ENCODE data around the gene PCDHGA8. TPM values are rescaled to one million over a fixed set of nuclear protein-coding genes. Genes with fewer than 3 reads are reported as not detected.

Gene PCDHGA8
- total RNA-seq, 1 donor from 2014 or later = 6.4 TPM

DNA sequence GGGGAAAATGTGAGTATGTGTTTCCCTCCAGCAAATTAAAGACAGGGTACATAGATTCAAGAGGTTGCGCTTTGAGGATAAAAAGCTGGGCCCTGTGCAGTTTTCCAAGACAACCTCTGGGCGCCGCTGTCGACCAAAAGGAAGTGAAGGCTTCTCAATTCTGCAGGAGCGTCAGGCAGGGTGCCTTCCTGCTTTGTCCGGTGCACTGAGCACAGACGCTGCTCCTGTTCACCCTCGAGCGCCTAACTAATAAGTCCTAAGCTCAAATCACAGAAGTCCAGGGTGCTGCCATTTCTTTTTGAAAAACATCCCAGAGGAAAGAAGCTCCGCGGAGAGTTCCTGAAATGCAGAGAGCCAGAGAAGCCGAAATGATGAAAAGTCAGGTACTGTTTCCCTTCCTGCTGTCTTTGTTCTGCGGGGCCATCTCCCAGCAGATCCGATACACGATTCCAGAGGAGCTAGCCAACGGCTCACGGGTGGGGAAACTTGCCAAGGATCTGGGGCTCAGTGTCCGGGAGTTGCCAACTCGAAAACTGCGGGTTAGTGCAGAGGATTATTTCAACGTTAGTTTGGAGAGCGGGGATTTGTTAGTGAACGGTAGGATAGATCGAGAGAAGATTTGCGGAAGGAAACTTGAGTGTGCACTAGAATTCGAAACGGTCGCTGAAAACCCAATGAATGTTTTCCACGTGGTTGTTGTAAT, 42.4 kb upstream of the PCDHGA8 start, which contains the start of gene PCDHGB1:
Gene PCDHGB1 (plus strand): TSS at position 183 of the 703 bp plus-strand sequence. CDS start 162 bp downstream, at position 345.
- Histone ChIP-seq H3K9me3 (peaks cover 21% of the 10 kb centered on the region), H3K27ac (no peak within 1 kb of the TSS), H3K36me3 (no peaks in the 10 kb centered on the region), H3K27me3 (no peaks in the 10 kb centered on the region), H3K4me3 (no peak within 1 kb of the TSS), H3K4me1 (no peaks in the 10 kb centered on the region)
- TF ChIP-seq POLR2AphosphoS5 (IDR thresholded peaks at IDR 0.05; ENCODE audit: insufficient read depth in 1 of 2, low read depth in 1 of 2) = no peak
- no peak for TF ChIP-seq POLR2A (IDR thresholded peaks at IDR 0.05)
- TF ChIP-seq, protein P1, sequence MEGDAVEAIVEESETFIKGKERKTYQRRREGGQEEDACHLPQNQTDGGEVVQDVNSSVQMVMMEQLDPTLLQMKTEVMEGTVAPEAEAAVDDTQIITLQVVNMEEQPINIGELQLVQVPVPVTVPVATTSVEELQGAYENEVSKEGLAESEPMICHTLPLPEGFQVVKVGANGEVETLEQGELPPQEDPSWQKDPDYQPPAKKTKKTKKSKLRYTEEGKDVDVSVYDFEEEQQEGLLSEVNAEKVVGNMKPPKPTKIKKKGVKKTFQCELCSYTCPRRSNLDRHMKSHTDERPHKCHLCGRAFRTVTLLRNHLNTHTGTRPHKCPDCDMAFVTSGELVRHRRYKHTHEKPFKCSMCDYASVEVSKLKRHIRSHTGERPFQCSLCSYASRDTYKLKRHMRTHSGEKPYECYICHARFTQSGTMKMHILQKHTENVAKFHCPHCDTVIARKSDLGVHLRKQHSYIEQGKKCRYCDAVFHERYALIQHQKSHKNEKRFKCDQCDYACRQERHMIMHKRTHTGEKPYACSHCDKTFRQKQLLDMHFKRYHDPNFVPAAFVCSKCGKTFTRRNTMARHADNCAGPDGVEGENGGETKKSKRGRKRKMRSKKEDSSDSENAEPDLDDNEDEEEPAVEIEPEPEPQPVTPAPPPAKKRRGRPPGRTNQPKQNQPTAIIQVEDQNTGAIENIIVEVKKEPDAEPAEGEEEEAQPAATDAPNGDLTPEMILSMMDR (IDR thresholded peaks at IDR 0.05) = no peak
- DNase-seq (ENCODE audit: extremely low spot score in 2 of 2) = no peak
- intact Hi-C loops (cut with DNase I) = no loop called here

DNA sequence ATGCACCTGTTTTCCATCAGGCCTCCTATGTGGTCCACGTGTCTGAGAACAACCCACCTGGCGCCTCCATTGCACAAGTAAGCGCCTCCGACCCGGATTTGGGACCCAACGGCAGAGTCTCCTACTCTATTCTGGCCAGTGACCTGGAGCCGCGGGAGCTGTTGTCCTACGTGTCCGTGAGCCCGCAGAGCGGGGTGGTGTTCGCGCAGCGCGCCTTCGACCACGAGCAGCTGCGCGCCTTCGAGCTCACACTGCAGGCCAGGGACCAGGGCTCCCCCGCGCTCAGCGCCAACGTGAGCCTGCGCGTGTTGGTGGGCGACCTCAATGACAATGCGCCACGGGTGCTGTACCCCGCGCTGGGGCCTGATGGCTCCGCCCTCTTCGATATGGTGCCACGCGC, 40.8 kb upstream of the PCDHGA8 start:
- intact Hi-C loops (cut with DNase I) = no loop called here
- Histone ChIP-seq H3K27ac (no peak overlapping the region), H3K4me1 (no peaks in the 10 kb centered on the region), H3K27me3 (no peaks in the 10 kb centered on the region), H3K9me3 (peaks cover 30% of the 10 kb centered on the region), H3K36me3 (no peaks in the 10 kb centered on the region), H3K4me3 (no peak overlapping the region)
- TF ChIP-seq, protein P1 (IDR thresholded peaks at IDR 0.05) = no peak
- no peak for TF ChIP-seq POLR2A (IDR thresholded peaks at IDR 0.05)
- no peak for DNase-seq (ENCODE audit: extremely low spot score in 2 of 2)

DNA sequence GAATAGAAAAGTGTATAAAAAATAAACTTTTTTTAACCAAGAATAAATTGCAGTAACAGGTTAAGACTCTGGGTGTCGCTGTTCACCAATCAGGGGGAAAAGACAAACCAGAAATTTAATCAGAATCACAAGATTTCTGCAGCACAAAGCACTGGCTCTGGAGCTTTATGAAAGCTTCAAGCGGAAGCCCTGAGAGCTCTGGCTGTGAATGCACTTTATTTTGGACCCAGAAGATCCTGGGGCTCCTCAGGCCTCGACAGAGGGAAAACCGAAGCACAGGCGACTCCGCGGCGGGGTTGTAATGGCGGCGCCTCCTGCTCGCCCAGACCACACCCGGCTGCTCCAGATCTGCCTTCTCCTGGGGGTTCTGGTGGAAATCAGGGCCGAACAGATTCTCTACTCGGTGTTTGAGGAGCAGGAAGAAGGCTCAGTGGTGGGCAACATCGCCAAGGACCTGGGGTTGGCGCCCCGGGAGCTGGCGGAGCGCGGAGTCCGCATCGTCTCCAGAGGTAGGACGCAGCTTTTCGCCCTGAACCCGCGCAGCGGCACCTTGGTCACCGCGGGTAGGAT, 37.4 kb upstream of the PCDHGA8 start, which contains the start of gene PCDHGA4:
Gene PCDHGA4 (plus strand): TSS at position 122 of the 570 bp plus-strand sequence. CDS start 87 bp downstream, at position 209.
- Histone ChIP-seq H3K27me3 (no peaks in the 10 kb centered on the region), H3K9me3 (peaks cover 48% of the 10 kb centered on the region), H3K27ac (no peak within 1 kb of the TSS), H3K4me1 (no peaks in the 10 kb centered on the region), H3K4me3 (peak within 1 kb of the TSS; percentile 24 to 37), H3K36me3 (no peaks in the 10 kb centered on the region)
- intact Hi-C loops (cut with DNase I) = no loop called here
- no peak for DNase-seq (ENCODE audit: extremely low spot score in 2 of 2)
- TF ChIP-seq POLR2AphosphoS5 (IDR thresholded peaks at IDR 0.05; ENCODE audit: insufficient read depth in 1 of 2, low read depth in 1 of 2) (no peak), POLR2A (IDR thresholded peaks at IDR 0.05) (no peak)
- TF ChIP-seq, protein P1 (IDR thresholded peaks at IDR 0.05) = no peak

DNA sequence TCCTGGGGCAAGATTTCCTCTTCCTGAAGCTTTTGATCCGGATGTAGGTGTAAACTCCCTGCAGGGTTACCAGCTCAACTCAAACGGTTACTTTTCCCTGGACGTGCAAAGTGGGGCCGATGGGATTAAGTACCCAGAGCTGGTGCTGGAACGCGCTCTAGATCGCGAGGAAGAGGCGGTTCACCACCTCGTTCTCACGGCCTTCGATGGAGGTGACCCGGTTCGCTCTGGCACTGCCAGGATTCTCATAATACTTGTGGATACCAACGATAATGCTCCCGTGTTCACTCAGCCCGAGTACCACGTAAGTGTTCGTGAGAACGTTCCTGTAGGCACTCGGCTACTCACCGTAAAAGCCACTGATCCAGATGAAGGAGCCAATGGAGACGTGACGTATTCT, 36.8 kb upstream of the PCDHGA8 start:
- TF ChIP-seq, protein P1 (IDR thresholded peaks at IDR 0.05) = no peak
- TF ChIP-seq POLR2A (IDR thresholded peaks at IDR 0.05) (no peak), POLR2AphosphoS5 (IDR thresholded peaks at IDR 0.05; ENCODE audit: insufficient read depth in 1 of 2, low read depth in 1 of 2) (no peak)
- Histone ChIP-seq H3K9me3 (peaks cover 50% of the 10 kb centered on the region), H3K27me3 (no peaks in the 10 kb centered on the region), H3K36me3 (no peaks in the 10 kb centered on the region), H3K4me1 (no peaks in the 10 kb centered on the region), H3K27ac (no peak overlapping the region), H3K4me3 (no peak overlapping the region)
- DNase-seq (ENCODE audit: extremely low spot score in 2 of 2) = no peak
- intact Hi-C loops (cut with DNase I) = no loop called here

DNA sequence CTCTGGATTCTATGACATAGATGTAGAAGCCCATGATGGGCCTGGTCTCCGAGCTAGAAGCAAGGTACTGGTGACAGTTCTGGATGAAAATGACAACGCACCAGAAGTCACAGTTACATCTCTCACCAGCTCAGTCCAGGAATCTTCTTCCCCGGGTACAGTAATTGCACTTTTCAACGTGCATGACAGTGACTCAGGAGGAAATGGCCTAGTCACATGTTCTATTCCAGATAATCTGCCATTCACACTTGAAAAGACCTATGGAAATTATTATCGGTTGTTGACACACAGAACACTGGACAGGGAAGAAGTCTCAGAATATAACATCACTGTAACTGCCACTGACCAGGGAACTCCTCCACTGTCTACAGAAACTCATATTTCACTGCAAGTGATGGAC, 36.3 kb upstream of the PCDHGA8 start:
- Histone ChIP-seq H3K36me3 (no peaks in the 10 kb centered on the region), H3K4me3 (no peak overlapping the region), H3K4me1 (no peaks in the 10 kb centered on the region), H3K9me3 (peaks cover 50% of the 10 kb centered on the region), H3K27ac (no peak overlapping the region), H3K27me3 (no peaks in the 10 kb centered on the region)
- intact Hi-C loops (cut with DNase I) = no loop called here
- DNase-seq (ENCODE audit: extremely low spot score in 2 of 2) = no peak
- TF ChIP-seq POLR2AphosphoS5 (IDR thresholded peaks at IDR 0.05; ENCODE audit: insufficient read depth in 1 of 2, low read depth in 1 of 2) (no peak), POLR2A (IDR thresholded peaks at IDR 0.05) (no peak)
- TF ChIP-seq, protein P1 (IDR thresholded peaks at IDR 0.05) = no peak
